ENCODE measurements around the gene GCNA.

GRCh38 chrX:71629467-71629866 is 51.2 kb downstream of the GCNA start:
- TF ChIP-seq POLR2AphosphoS5 (IDR thresholded peaks at IDR 0.05; ENCODE audit: borderline replicate concordance, low read depth, low read length), result no peak
- no peak for TF ChIP-seq EZH2 (IDR thresholded peaks at IDR 0.05)
